Endothelial cell of hepatic sinusoid (primary cell): ENCODE results near the gene NKIRAS2.
"Not testable (repeated sequence)": the region's sequence is repeated elsewhere in the genome, so short reads cannot be mapped to it uniquely, and the experiment has no call there.

Experiments used
- in situ Hi-C: cut with HindIII; loops from 2 replicates; pipeline ENCODE4 v1.10.0; 2017; ENCODE audit warnings: low sequenced_read_pairs

NKIRAS2 gene

GRCh38 chr17:41992576-41992975, 27.3 kb upstream of the NKIRAS2 start:
- in situ Hi-C loops: no loop called here

GRCh38 chr17:41996855-41997164, 23.1 kb upstream of the NKIRAS2 start:
- in situ Hi-C loops: no loop called here

- in situ Hi-C loops: no loop called here
Observed at GRCh38 chr17:41998497-41998896, 21.4 kb upstream of the NKIRAS2 start.

- in situ Hi-C loops: no loop called here
Observed at GRCh38 chr17:42000413-42001133, 19.3 kb upstream of the NKIRAS2 start.

GRCh38 chr17:42001729-42002128, 18.2 kb upstream of the NKIRAS2 start:
- in situ Hi-C loops: no loop called here

GRCh38 chr17:42002175-42002791, 17.6 kb upstream of the NKIRAS2 start:
- in situ Hi-C loops: no loop called here

GRCh38 chr17:42002792-42003301, 17.0 kb upstream of the NKIRAS2 start:
- in situ Hi-C loops: no loop called here

- in situ Hi-C loops: no loop called here
Observed at GRCh38 chr17:42005166-42005565, 14.7 kb upstream of the NKIRAS2 start.

- in situ Hi-C loops: no loop called here
Observed at GRCh38 chr17:42009170-42009569, 10.7 kb upstream of the NKIRAS2 start.

GRCh38 chr17:42010266-42010680, 9.6 kb upstream of the NKIRAS2 start:
- in situ Hi-C loops: not testable (repeated sequence)

GRCh38 chr17:42010898-42011516, 8.9 kb upstream of the NKIRAS2 start:
- in situ Hi-C loops: no loop called here

GRCh38 chr17:42012363-42012762, 7.5 kb upstream of the NKIRAS2 start:
- in situ Hi-C loops: not testable (repeated sequence)

GRCh38 chr17:42013740-42014139, 6.2 kb upstream of the NKIRAS2 start:
- in situ Hi-C loops: not testable (repeated sequence)

- in situ Hi-C loops: no loop called here
Observed at GRCh38 chr17:42016411-42016831, 3.5 kb upstream of the NKIRAS2 start.

- in situ Hi-C loops: no loop called here
Observed at GRCh38 chr17:42016941-42017865, 2.7 kb upstream of the NKIRAS2 start, which contains the start of gene DNAJC7. DNAJC7 (minus strand) TSS chr17:42017439; CDS start chr17:42017416, 23 bp downstream.

- in situ Hi-C loops: no loop called here
Observed at GRCh38 chr17:42017866-42018200, 2.1 kb upstream of the NKIRAS2 start.

- in situ Hi-C loops: no loop called here
Observed at GRCh38 chr17:42018339-42018738, 1.6 kb upstream of the NKIRAS2 start.

GRCh38 chr17:42018988-42019387, 902 bp upstream of the NKIRAS2 start:
- in situ Hi-C loops: no loop called here

GRCh38 chr17:42020845-42021244, 955 bp downstream of the NKIRAS2 start:
- in situ Hi-C loops: not testable (repeated sequence)

- in situ Hi-C loops: no loop called here
Observed at GRCh38 chr17:42023524-42024349, 3.8 kb downstream of the NKIRAS2 start.
